GM12801 (cell line): ENCODE data around the gene FNDC5.

Experiments used
- CTCF ChIP-seq: IDR thresholded peaks from one replicate; pipeline ENCODE4 v1.5.1; 2011; ENCODE audit warnings: control low read depth; ENCODE audit not compliant: insufficient read length; ENCODE audit errors: extremely low read depth

FNDC5 gene

GRCh38 chr1:32884726-32885125, 14.0 kb upstream of the FNDC5 start:
- no peak for TF ChIP-seq CTCF

GRCh38 chr1:32884032-32884372, 13.3 kb upstream of the FNDC5 start:
- no peak for TF ChIP-seq CTCF

GRCh38 chr1:32883338-32884031, 12.8 kb upstream of the FNDC5 start:
- no peak for TF ChIP-seq CTCF

- TF ChIP-seq CTCF = no peak
Observed at GRCh38 chr1:32881871-32882850, 11.4 kb upstream of the FNDC5 start.

- TF ChIP-seq CTCF = no peak
Observed at GRCh38 chr1:32881291-32881690, 10.6 kb upstream of the FNDC5 start.

- TF ChIP-seq CTCF = no peak
Observed at GRCh38 chr1:32878637-32879041, 7.9 kb upstream of the FNDC5 start.

GRCh38 chr1:32878183-32878582, 7.5 kb upstream of the FNDC5 start:
- no peak for TF ChIP-seq CTCF
